ENCODE results near the gene FOXI1.

The FOXI1 gene

DNA sequence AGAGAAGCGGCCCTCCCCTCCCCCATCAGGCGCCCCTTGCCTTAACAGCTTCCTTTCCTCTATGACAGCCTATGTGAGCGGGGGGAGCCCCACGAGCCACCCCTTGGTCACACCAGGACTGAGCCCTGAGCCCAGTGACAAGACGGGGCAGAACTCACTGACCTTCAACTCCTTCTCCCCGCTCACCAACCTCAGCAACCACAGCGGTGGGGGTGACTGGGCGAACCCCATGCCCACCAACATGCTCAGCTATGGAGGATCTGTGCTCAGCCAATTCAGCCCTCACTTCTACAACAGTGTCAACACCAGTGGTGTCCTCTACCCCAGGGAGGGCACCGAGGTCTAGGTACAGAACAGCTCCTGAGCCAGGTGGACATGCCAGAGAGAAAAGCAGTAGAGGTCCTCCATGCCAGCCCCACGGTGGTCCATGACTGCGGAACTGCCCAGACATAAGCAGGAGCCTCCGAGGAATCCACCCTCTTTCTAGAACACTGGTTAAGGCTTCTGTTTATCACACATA, 2.6 kb downstream of the FOXI1 start:
- H3K9me3 ChIP-seq (ENCODE audit: control insufficient read depth in 1 of 2, low read length in 2 of 2), result no peaks in the 10 kb centered on the region
- no peak overlapping the region for H3K27ac ChIP-seq (ENCODE audit: low read depth, low read length)
- H3K27me3 ChIP-seq (ENCODE audit: control insufficient read depth in 1 of 2, insufficient read depth in 2 of 2, low read length in 2 of 2), result no peaks in the 10 kb centered on the region
- H3K36me3 ChIP-seq (ENCODE audit: control insufficient read depth in 1 of 2, insufficient read depth in 2 of 2, low read length in 2 of 2), result no peaks in the 10 kb centered on the region
- no peak overlapping the region for H3K9ac ChIP-seq (ENCODE audit: low read depth in 1 of 2, low read length in 2 of 2)
- no peak overlapping the region for H3K4me3 ChIP-seq (ENCODE audit: low read depth in 1 of 2, low read length in 2 of 2)
- H3K4me1 ChIP-seq (ENCODE audit: control insufficient read depth in 1 of 2, insufficient read depth in 2 of 2, low read length in 2 of 2), result no peaks in the 10 kb centered on the region

DNA sequence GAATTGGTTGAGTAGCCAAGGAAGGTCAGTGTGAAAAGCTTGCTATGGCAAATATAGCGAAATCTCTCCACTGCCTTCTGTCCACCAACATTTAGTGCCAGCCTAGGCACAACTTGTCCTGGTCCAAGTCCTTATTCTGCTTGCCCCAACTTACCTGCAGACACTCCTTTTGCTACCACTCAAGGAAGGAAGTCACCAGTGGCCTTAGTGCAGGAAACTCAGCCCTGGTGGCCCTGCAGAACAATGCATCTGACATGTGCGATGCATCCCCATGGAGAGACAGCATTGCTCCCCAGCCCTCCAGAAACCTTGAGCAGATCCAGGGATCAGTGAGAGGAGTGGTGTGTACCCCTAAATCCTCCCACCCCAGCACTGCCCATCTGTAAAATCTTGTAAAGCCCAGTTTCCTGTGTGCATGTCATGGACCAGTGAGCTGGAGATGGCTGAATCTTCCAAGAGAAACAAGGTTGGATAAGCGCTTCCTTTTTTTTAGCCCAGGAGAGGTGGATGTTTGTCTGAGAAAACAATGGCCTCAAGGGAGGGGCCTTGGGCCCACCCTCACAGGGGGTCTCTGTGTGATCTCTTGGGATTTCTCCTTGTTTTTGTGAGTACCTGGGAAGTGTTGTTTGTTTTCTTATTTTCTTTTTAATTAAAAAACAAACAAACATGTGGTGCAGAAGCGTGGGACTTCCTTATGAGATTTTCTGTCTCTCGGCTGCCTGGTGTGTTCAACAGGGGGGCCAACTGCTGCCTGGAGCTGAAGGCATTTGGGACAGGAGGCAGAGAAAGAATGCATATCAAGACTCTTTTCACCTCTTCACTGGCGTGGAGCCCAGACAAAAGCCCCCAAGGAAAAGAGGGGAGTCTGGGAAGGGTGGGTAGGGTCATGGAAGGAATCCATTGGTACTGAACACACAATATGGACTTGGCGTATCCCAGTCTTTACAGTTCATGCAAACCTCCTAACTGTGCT, 3.6 kb downstream of the FOXI1 start:
- H3K4me1 ChIP-seq (ENCODE audit: control insufficient read depth in 1 of 2, insufficient read depth in 2 of 2, low read length in 2 of 2), result no peaks in the 10 kb centered on the region
- no peak overlapping the region for H3K9ac ChIP-seq (ENCODE audit: low read depth in 1 of 2, low read length in 2 of 2)
- H3K27me3 ChIP-seq (ENCODE audit: control insufficient read depth in 1 of 2, insufficient read depth in 2 of 2, low read length in 2 of 2), result no peaks in the 10 kb centered on the region
- H3K36me3 ChIP-seq (ENCODE audit: control insufficient read depth in 1 of 2, insufficient read depth in 2 of 2, low read length in 2 of 2), result no peaks in the 10 kb centered on the region
- no peaks in the 10 kb centered on the region for H3K9me3 ChIP-seq (ENCODE audit: control insufficient read depth in 1 of 2, low read length in 2 of 2)
- no peak overlapping the region for H3K4me3 ChIP-seq (ENCODE audit: low read depth in 1 of 2, low read length in 2 of 2)
- no peak overlapping the region for H3K27ac ChIP-seq (ENCODE audit: low read depth, low read length)

DNA sequence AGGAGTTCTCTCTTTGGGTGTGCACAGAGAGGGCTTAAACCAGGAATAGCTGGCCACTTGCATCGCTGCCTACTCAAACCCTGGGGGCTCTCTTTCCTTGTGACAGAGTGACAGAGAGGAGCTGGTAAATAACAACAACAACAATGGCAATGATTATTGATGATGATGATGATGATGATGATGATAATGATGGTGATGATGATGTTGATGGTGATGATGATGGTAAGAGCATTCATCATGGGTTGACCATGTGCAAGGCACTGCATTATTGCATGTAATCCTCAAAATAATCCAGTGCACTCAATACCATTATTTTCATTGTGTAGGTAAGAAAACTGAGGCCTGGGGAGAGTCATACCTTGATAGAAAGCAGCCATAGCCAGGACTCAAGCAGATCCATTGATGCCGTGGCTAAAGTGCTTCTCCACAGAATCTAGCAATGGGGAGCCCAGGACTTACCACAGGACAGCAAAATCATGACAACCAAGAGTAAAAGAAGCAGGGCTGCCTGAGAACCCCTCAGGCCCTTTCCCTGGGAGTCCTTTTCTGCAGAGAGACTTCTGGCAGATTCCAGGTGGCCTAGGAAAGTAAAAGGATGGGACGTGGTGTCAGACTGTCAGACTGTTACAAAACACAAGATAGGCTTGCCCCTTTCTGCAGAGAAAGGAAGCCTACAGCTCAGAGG, 4.8 kb downstream of the FOXI1 start:
- Histone ChIP-seq H3K9ac (ENCODE audit: low read depth in 1 of 2, low read length in 2 of 2) (no peak overlapping the region), H3K9me3 (ENCODE audit: control insufficient read depth in 1 of 2, low read length in 2 of 2) (no peaks in the 10 kb centered on the region), H3K27me3 (ENCODE audit: control insufficient read depth in 1 of 2, insufficient read depth in 2 of 2, low read length in 2 of 2) (no peaks in the 10 kb centered on the region), H3K4me1 (ENCODE audit: control insufficient read depth in 1 of 2, insufficient read depth in 2 of 2, low read length in 2 of 2) (no peaks in the 10 kb centered on the region), H3K36me3 (ENCODE audit: control insufficient read depth in 1 of 2, insufficient read depth in 2 of 2, low read length in 2 of 2) (no peaks in the 10 kb centered on the region), H3K27ac (ENCODE audit: low read depth, low read length) (no peak overlapping the region), H3K4me3 (ENCODE audit: low read depth in 1 of 2, low read length in 2 of 2) (no peak overlapping the region)

DNA sequence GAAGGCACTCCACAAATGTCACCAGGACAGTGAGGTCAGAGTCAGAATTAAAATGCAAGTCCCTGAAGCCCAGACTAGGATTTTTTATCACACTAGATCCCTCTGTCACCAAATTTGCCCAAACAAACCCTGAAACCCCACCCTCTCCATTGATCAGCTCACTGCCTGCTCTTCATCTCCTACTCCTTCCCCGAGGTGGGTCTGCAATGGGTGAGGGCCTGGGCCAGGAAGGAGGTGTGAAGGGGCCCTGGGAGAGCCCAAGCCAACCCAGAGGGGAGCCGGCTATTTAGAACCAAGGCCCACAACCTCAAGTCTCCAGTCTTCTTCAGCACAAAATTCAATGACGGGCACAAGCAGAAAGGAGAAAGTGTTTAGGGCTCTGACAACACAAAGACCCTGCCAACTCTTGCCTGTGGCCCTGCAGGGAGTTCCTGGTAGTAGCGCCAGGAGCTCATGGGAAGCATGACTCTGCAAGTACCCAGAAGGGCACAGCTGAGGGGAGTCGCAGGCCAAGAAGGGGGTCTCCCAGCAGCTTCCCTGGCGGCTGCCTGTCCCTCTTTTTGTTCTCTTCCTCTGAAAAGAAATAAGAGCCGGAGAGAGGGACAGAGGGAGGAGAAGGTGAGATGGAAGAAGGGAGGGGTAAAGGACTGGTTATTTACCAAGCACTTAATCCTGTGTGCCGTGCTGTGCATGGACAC, 5.5 kb downstream of the FOXI1 start:
- H3K27me3 ChIP-seq (ENCODE audit: control insufficient read depth in 1 of 2, insufficient read depth in 2 of 2, low read length in 2 of 2), result no peaks in the 10 kb centered on the region
- H3K27ac ChIP-seq (ENCODE audit: low read depth, low read length), result no peak overlapping the region
- no peak overlapping the region for H3K9ac ChIP-seq (ENCODE audit: low read depth in 1 of 2, low read length in 2 of 2)
- no peaks in the 10 kb centered on the region for H3K4me1 ChIP-seq (ENCODE audit: control insufficient read depth in 1 of 2, insufficient read depth in 2 of 2, low read length in 2 of 2)
- H3K4me3 ChIP-seq (ENCODE audit: low read depth in 1 of 2, low read length in 2 of 2), result no peak overlapping the region
- no peaks in the 10 kb centered on the region for H3K36me3 ChIP-seq (ENCODE audit: control insufficient read depth in 1 of 2, insufficient read depth in 2 of 2, low read length in 2 of 2)
- H3K9me3 ChIP-seq (ENCODE audit: control insufficient read depth in 1 of 2, low read length in 2 of 2), result no peaks in the 10 kb centered on the region

DNA sequence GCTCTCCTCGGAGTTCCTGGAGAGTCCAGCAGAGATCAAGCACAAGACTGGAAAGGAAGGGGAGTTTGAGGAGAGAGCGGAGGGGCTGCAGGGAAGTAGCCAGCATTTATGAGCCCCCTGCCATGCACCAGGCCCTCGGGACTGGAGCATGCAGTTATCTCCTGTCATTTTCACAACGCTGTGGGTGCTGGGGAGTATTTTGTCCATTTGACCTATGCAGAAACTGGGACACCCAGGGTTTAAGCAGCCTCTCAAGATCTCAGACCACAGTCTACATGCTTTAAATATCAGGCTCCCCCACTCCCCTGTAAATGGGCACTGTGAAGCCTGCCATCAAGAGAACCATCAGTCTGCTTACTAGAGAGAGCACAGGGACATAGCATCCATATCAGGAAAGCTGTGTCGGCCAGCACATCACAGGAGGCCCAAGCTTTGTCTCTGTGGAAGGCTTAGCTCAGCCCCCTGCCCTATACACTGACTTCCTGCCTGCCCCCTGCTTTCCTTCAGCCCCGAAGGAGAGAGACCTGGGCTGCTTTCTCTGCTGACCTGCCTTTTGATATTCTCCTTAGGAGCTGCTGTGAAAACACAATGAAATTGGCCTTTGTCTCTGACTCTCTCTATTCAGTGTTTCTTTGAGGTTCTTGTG, 7.3 kb downstream of the FOXI1 start:
- Histone ChIP-seq H3K9me3 (ENCODE audit: control insufficient read depth in 1 of 2, low read length in 2 of 2) (no peaks in the 10 kb centered on the region), H3K27ac (ENCODE audit: low read depth, low read length) (no peak overlapping the region), H3K9ac (ENCODE audit: low read depth in 1 of 2, low read length in 2 of 2) (no peak overlapping the region), H3K4me1 (ENCODE audit: control insufficient read depth in 1 of 2, insufficient read depth in 2 of 2, low read length in 2 of 2) (no peaks in the 10 kb centered on the region), H3K27me3 (ENCODE audit: control insufficient read depth in 1 of 2, insufficient read depth in 2 of 2, low read length in 2 of 2) (no peaks in the 10 kb centered on the region), H3K36me3 (ENCODE audit: control insufficient read depth in 1 of 2, insufficient read depth in 2 of 2, low read length in 2 of 2) (no peaks in the 10 kb centered on the region), H3K4me3 (ENCODE audit: low read depth in 1 of 2, low read length in 2 of 2) (no peak overlapping the region)

DNA sequence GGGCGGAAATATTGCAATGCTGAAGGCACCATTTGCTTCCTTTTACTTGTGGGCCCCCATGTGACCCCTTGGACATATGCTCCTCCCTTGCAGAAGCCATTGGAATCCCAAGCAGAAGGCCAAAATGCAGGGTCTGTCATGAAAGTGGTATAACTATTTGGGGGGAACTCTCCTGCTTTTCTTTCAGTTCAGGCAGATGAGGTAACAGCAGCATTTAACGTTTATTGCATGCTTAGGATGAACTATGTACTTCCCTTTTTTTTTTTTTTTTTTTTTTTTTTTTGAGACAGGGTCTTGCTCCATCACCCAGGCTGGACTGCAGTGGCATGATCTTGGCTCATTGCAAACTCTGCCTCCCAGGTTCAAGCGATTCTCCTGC, 7.8 kb downstream of the FOXI1 start:
- H3K4me1 ChIP-seq (ENCODE audit: control insufficient read depth in 1 of 2, insufficient read depth in 2 of 2, low read length in 2 of 2), result no peaks in the 10 kb centered on the region
- no peak overlapping the region for H3K27ac ChIP-seq (ENCODE audit: low read depth, low read length)
- H3K36me3 ChIP-seq (ENCODE audit: control insufficient read depth in 1 of 2, insufficient read depth in 2 of 2, low read length in 2 of 2), result no peaks in the 10 kb centered on the region
- no peak overlapping the region for H3K4me3 ChIP-seq (ENCODE audit: low read depth in 1 of 2, low read length in 2 of 2)
- H3K27me3 ChIP-seq (ENCODE audit: control insufficient read depth in 1 of 2, insufficient read depth in 2 of 2, low read length in 2 of 2), result no peaks in the 10 kb centered on the region
- H3K9me3 ChIP-seq (ENCODE audit: control insufficient read depth in 1 of 2, low read length in 2 of 2), result no peaks in the 10 kb centered on the region
- H3K9ac ChIP-seq (ENCODE audit: low read depth in 1 of 2, low read length in 2 of 2), result no peak overlapping the region

DNA sequence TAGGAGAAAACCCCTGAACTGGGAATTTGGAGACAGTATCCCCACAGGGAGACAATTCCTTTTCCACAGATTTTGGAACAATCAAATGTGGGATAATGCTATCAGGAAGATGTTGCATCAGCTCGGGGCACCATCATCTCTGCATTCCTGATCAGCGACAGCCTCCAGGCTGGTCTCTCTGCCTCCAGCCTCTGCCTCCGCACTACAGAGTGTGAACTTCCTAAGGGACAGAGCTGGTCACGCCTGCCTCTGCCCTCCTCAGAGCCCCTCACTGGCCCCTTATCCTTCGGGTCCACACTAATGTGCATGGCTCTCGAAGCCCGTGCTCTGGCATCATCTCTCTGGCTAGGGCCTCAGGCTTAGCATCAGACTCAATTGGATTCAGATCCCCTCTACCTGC, 8.6 kb downstream of the FOXI1 start:
- Histone ChIP-seq H3K9me3 (ENCODE audit: control insufficient read depth in 1 of 2, low read length in 2 of 2) (no peaks in the 10 kb centered on the region), H3K27ac (ENCODE audit: low read depth, low read length) (no peak overlapping the region), H3K4me1 (ENCODE audit: control insufficient read depth in 1 of 2, insufficient read depth in 2 of 2, low read length in 2 of 2) (no peaks in the 10 kb centered on the region), H3K4me3 (ENCODE audit: low read depth in 1 of 2, low read length in 2 of 2) (no peak overlapping the region), H3K9ac (ENCODE audit: low read depth in 1 of 2, low read length in 2 of 2) (no peak overlapping the region), H3K36me3 (ENCODE audit: control insufficient read depth in 1 of 2, insufficient read depth in 2 of 2, low read length in 2 of 2) (no peaks in the 10 kb centered on the region), H3K27me3 (ENCODE audit: control insufficient read depth in 1 of 2, insufficient read depth in 2 of 2, low read length in 2 of 2) (no peaks in the 10 kb centered on the region)

DNA sequence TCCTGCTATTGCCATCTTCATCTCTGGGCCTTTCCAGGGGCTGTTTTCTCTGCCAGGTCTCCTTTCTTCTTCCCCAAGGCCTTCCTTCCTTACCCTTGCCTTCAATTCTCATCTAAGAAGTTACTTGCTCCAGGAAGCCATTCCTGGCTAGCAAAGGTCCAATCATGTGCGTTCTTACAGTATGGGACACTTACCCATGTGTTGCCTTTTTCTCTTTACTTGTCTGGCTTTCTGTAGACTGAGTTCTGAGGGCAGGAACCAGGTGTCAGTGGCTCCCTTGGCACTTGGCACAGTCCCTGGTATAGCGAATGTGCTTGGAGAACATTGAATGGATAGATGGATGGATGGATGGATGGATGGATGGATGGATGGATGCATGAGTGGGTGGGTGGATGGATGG, 10.2 kb downstream of the FOXI1 start:
- no peak overlapping the region for H3K9ac ChIP-seq (ENCODE audit: low read depth in 1 of 2, low read length in 2 of 2)
- H3K27ac ChIP-seq (ENCODE audit: low read depth, low read length), result no peak overlapping the region
- H3K27me3 ChIP-seq (ENCODE audit: control insufficient read depth in 1 of 2, insufficient read depth in 2 of 2, low read length in 2 of 2), result no peaks in the 10 kb centered on the region
- no peak overlapping the region for H3K4me3 ChIP-seq (ENCODE audit: low read depth in 1 of 2, low read length in 2 of 2)
- no peaks in the 10 kb centered on the region for H3K4me1 ChIP-seq (ENCODE audit: control insufficient read depth in 1 of 2, insufficient read depth in 2 of 2, low read length in 2 of 2)
- no peaks in the 10 kb centered on the region for H3K36me3 ChIP-seq (ENCODE audit: control insufficient read depth in 1 of 2, insufficient read depth in 2 of 2, low read length in 2 of 2)
- no peaks in the 10 kb centered on the region for H3K9me3 ChIP-seq (ENCODE audit: control insufficient read depth in 1 of 2, low read length in 2 of 2)

DNA sequence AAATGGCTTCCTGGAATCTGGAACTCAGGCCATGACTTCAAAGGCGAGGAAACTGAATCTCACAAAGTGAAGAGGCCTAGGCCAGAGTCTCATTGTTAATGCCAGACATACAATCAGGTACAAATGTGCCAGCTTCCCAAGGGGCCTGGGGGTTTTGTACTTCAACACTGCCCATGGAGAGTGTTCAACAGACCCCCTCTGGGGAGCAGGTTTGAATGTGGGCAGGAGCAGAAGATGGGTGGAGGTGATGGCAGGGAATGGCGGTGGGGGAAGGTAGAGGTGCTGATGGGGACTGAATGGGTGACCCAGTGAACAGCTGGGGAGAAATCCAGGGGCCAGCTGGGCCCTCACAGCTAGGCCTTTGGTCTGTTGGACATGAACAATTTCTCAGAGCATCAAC, 12.0 kb downstream of the FOXI1 start:
- Histone ChIP-seq H3K4me1 (ENCODE audit: control insufficient read depth in 1 of 2, insufficient read depth in 2 of 2, low read length in 2 of 2) (no peaks in the 10 kb centered on the region), H3K9me3 (ENCODE audit: control insufficient read depth in 1 of 2, low read length in 2 of 2) (no peaks in the 10 kb centered on the region), H3K27ac (ENCODE audit: low read depth, low read length) (no peak overlapping the region), H3K4me3 (ENCODE audit: low read depth in 1 of 2, low read length in 2 of 2) (no peak overlapping the region), H3K27me3 (ENCODE audit: control insufficient read depth in 1 of 2, insufficient read depth in 2 of 2, low read length in 2 of 2) (no peaks in the 10 kb centered on the region), H3K36me3 (ENCODE audit: control insufficient read depth in 1 of 2, insufficient read depth in 2 of 2, low read length in 2 of 2) (no peaks in the 10 kb centered on the region), H3K9ac (ENCODE audit: low read depth in 1 of 2, low read length in 2 of 2) (no peak overlapping the region)

Measured in duodenal mucosa (tissue), 2 donors.